Liver (tissue), 9 donors: ENCODE data around the gene TMEM131. TPM values are rescaled to one million over a fixed set of nuclear protein-coding genes. Genes with fewer than 3 reads are reported as not detected.

Experiments used
- DNase-seq: peaks from one replicate; pipeline ENCODE4 v3.0.0-alpha.2; 2017; ENCODE audit warnings: low spot score
- H3K27ac ChIP-seq, 2 donors: one replicate each; pipeline ENCODE4 v1.7.0; 2013; ENCODE audit warnings: inconsistent platforms in 2 of 2, low read length in 2 of 2, control low read depth in 1 of 2, low read depth in 1 of 2, mild to moderate bottlenecking in 1 of 2
- H3K27me3 ChIP-seq, 4 donors: one replicate each; pipeline versions ENCODE4 v1.6.1 to v1.7.0; 2013; ENCODE audit warnings: low read length in 3 of 4, inconsistent platforms in 1 of 4, mild to moderate bottlenecking in 1 of 4, moderate library complexity in 1 of 4; ENCODE audit not compliant: control insufficient read depth in 4 of 4, insufficient read depth in 4 of 4
- H3K36me3 ChIP-seq, 4 donors: one replicate each; pipeline versions ENCODE4 v1.6.1 to v1.7.0; 2013; ENCODE audit warnings: low read length in 3 of 4, mild to moderate bottlenecking in 3 of 4, low read depth in 1 of 4, moderate library complexity in 1 of 4; ENCODE audit not compliant: control insufficient read depth in 4 of 4, insufficient read depth in 3 of 4
- H3K4me1 ChIP-seq, 4 donors: one replicate each; pipeline versions ENCODE4 v1.6.1 to v1.7.0; 2013; ENCODE audit warnings: low read length in 3 of 4, mild to moderate bottlenecking in 3 of 4, moderate library complexity in 1 of 4; ENCODE audit not compliant: control insufficient read depth in 4 of 4, insufficient read depth in 4 of 4
- H3K4me3 ChIP-seq, 3 donors: one replicate each; pipeline versions ENCODE4 v1.6.1 to v1.7.0; 2013; ENCODE audit warnings: low read length in 3 of 3, control low read depth in 1 of 3, low read depth in 1 of 3, mild to moderate bottlenecking in 1 of 3
- H3K9ac ChIP-seq, 2 donors: one replicate each; pipeline ENCODE4 v1.7.0; 2013; ENCODE audit warnings: low read length in 2 of 2, mild to moderate bottlenecking in 2 of 2, moderate library complexity in 2 of 2, control low read depth in 1 of 2, low read depth in 1 of 2
- H3K9me3 ChIP-seq, 4 donors: one replicate each; pipeline versions ENCODE4 v1.6.1 to v1.7.0; 2013; ENCODE audit warnings: low read length in 3 of 4; ENCODE audit not compliant: control insufficient read depth in 4 of 4
- ATF3 ChIP-seq: IDR thresholded peaks from 2 replicates; pipeline ENCODE4 v1.6.1; 2016; ENCODE audit warnings: antibody characterized with exemption
- CTCF ChIP-seq: fragments of 150-350 bp; IDR thresholded peaks from 2 replicates; pipeline ENCODE4 v1.5.1; 2017; ENCODE audit warnings: improper control_type of control experiment, low read depth, low read length; ENCODE audit not compliant: missing input control
- EGR1 ChIP-seq, 2 donors: IDR thresholded peaks; 2 replicates each; pipeline ENCODE4 v1.6.1; 2016 to 2018; ENCODE audit warnings: antibody characterized with exemption in 2 of 2, low read depth in 2 of 2
- FOXA2 ChIP-seq: IDR thresholded peaks from 2 replicates; pipeline ENCODE4 v1.6.1; 2016; ENCODE audit warnings: antibody characterized with exemption
- GABPA ChIP-seq, 2 donors: IDR thresholded peaks in 1 of 2; conservative IDR thresholded peaks in 1 of 2; 2 replicates each; pipeline ENCODE4 v1.6.1; 2016; ENCODE audit warnings: antibody characterized with exemption in 2 of 2, mild to moderate bottlenecking in 1 of 2, moderate library complexity in 1 of 2
- HNF4A ChIP-seq, 2 donors: conservative IDR thresholded peaks; 2 replicates each; pipeline ENCODE4 v1.6.1; 2016; ENCODE audit warnings: antibody characterized with exemption in 2 of 2, mild to moderate bottlenecking in 2 of 2
- HNF4G ChIP-seq: IDR thresholded peaks from 2 replicates; pipeline ENCODE4 v1.6.1; 2016; ENCODE audit warnings: antibody characterized with exemption
- JUND ChIP-seq, 2 donors: IDR thresholded peaks; 2 replicates each; pipeline ENCODE4 v1.6.1; 2016; ENCODE audit warnings: antibody characterized with exemption in 2 of 2
- MAX ChIP-seq: IDR thresholded peaks from 2 replicates; pipeline ENCODE4 v1.6.1; 2016; ENCODE audit warnings: antibody characterized with exemption
- NR2F2 ChIP-seq: IDR thresholded peaks from 2 replicates; pipeline ENCODE4 v1.6.1; 2016; ENCODE audit warnings: antibody characterized with exemption
- RAD21 ChIP-seq, 2 donors: IDR thresholded peaks; 2 replicates each; pipeline ENCODE4 v1.6.1; 2016; ENCODE audit warnings: antibody characterized with exemption in 2 of 2, mild to moderate bottlenecking in 2 of 2
- REST ChIP-seq: IDR thresholded peaks from 2 replicates; pipeline ENCODE4 v1.6.1; 2016; ENCODE audit warnings: antibody characterized with exemption, mild to moderate bottlenecking
- RXRA ChIP-seq, 2 donors: IDR thresholded peaks; 2 replicates each; pipeline ENCODE4 v1.6.1; 2017 to 2018; ENCODE audit warnings: antibody characterized with exemption in 2 of 2, mild to moderate bottlenecking in 1 of 2
- SP1 ChIP-seq: IDR thresholded peaks from 2 replicates; pipeline ENCODE4 v1.6.1; 2018; ENCODE audit warnings: antibody characterized with exemption, mild to moderate bottlenecking
- YY1 ChIP-seq: IDR thresholded peaks from 2 replicates; pipeline ENCODE4 v1.6.1; 2016; ENCODE audit warnings: antibody characterized with exemption, mild to moderate bottlenecking
- ZBTB33 ChIP-seq: IDR thresholded peaks from 2 replicates; pipeline ENCODE4 v1.6.1; 2016; ENCODE audit warnings: antibody characterized with exemption
- WGBS: extraction: QIAGEN DNeasy Blood & Tissue Kit; methylation state at CpG from one replicate; pipeline ENCODE4 v1.1.7; 2013; 5-methylcytosine and 5-hydroxymethylcytosine counted together
- polyA plus RNA-seq, 2 donors: library from polyadenylated mRNA; stranded (reverse) in 1 of 2; unstranded in 1 of 2; fragments of 200-250 nt in 1 of 2; fragments of >200 nt in 1 of 2; fragmentation: Nextera tagmentation in 1 of 2; extraction: Ambion mirVana in 1 of 2; gene quantifications; one replicate each; pipeline versions ENCODE4 v1.2.1 to v1.2.3, GENCODE V29; 2013 to 2015
- total RNA-seq, 2 donors: library from RNA; depleted of rRNA; stranded (reverse); fragments of >200 nt; gene quantifications; one replicate each; pipeline ENCODE4 v1.2.3, GENCODE V29; 2014
- donor health status: healthy.
- donor health status: healthy.
- donor health status: healthy.
- donor health status: healthy.
- donor health status: healthy.

The TMEM131 gene
- total and polyA plus RNA-seq, 4 donors: 6.1 to 22.8 (median 11.2) TPM

GRCh38 chr2:97718942-97719341 is 276.8 kb downstream of the TMEM131 start:
- no peak overlapping the region for H3K4me3 ChIP-seq
- H3K27me3 ChIP-seq: no peaks in the 10 kb centered on the region
- no peaks in the 10 kb centered on the region for H3K4me1 ChIP-seq
- no peak overlapping the region for H3K27ac ChIP-seq
- no peaks in the 10 kb centered on the region for H3K36me3 ChIP-seq
- no peaks in the 10 kb centered on the region for H3K9me3 ChIP-seq
- TF ChIP-seq SP1 (no peak), RXRA (IDR thresholded peaks at IDR 0.05) (no peak), MAX (no peak), HNF4G (no peak), RAD21 (IDR thresholded peaks at IDR 0.05) (no peak), JUND (IDR thresholded peaks at IDR 0.05) (no peak), REST (no peak), ATF3 (no peak), FOXA2 (no peak), HNF4A (conservative IDR thresholded peaks at IDR 0.05) (no peak), GABPA (IDR thresholded peaks at IDR 0.05 in 1 of 2, conservative IDR thresholded peaks at IDR 0.05 in 1 of 2) (no peak), NR2F2 (no peak), ZBTB33 (no peak), CTCF (no peak), EGR1 (IDR thresholded peaks at IDR 0.05; ENCODE audit: low read depth in 2 of 2) (no peak), YY1 (no peak)
- WGBS: 80% methylated on average over 3 of the region's 3 CpGs
- no peak for DNase-seq
- no peak overlapping the region for H3K9ac ChIP-seq
